T-helper 1 cell (primary cell): ENCODE data around the gene BCORL1.

Experiments
- DNase-seq, 5 donors: peaks; one replicate each; pipeline ENCODE4 v3.0.0-alpha.2; 2012 to 2020
- total RNA-seq, 4 donors: gene quantifications; one replicate each; lab custom pipeline; 2026; lab: John Stamatoyannopoulos, UW

The BCORL1 gene, protein sequence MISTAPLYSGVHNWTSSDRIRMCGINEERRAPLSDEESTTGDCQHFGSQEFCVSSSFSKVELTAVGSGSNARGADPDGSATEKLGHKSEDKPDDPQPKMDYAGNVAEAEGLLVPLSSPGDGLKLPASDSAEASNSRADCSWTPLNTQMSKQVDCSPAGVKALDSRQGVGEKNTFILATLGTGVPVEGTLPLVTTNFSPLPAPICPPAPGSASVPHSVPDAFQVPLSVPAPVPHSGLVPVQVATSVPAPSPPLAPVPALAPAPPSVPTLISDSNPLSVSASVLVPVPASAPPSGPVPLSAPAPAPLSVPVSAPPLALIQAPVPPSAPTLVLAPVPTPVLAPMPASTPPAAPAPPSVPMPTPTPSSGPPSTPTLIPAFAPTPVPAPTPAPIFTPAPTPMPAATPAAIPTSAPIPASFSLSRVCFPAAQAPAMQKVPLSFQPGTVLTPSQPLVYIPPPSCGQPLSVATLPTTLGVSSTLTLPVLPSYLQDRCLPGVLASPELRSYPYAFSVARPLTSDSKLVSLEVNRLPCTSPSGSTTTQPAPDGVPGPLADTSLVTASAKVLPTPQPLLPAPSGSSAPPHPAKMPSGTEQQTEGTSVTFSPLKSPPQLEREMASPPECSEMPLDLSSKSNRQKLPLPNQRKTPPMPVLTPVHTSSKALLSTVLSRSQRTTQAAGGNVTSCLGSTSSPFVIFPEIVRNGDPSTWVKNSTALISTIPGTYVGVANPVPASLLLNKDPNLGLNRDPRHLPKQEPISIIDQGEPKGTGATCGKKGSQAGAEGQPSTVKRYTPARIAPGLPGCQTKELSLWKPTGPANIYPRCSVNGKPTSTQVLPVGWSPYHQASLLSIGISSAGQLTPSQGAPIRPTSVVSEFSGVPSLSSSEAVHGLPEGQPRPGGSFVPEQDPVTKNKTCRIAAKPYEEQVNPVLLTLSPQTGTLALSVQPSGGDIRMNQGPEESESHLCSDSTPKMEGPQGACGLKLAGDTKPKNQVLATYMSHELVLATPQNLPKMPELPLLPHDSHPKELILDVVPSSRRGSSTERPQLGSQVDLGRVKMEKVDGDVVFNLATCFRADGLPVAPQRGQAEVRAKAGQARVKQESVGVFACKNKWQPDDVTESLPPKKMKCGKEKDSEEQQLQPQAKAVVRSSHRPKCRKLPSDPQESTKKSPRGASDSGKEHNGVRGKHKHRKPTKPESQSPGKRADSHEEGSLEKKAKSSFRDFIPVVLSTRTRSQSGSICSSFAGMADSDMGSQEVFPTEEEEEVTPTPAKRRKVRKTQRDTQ (N-terminal part only)
- total RNA-seq = 5.1 to 10.7 (median 6.8) reads per million in 4 donors

DNA sequence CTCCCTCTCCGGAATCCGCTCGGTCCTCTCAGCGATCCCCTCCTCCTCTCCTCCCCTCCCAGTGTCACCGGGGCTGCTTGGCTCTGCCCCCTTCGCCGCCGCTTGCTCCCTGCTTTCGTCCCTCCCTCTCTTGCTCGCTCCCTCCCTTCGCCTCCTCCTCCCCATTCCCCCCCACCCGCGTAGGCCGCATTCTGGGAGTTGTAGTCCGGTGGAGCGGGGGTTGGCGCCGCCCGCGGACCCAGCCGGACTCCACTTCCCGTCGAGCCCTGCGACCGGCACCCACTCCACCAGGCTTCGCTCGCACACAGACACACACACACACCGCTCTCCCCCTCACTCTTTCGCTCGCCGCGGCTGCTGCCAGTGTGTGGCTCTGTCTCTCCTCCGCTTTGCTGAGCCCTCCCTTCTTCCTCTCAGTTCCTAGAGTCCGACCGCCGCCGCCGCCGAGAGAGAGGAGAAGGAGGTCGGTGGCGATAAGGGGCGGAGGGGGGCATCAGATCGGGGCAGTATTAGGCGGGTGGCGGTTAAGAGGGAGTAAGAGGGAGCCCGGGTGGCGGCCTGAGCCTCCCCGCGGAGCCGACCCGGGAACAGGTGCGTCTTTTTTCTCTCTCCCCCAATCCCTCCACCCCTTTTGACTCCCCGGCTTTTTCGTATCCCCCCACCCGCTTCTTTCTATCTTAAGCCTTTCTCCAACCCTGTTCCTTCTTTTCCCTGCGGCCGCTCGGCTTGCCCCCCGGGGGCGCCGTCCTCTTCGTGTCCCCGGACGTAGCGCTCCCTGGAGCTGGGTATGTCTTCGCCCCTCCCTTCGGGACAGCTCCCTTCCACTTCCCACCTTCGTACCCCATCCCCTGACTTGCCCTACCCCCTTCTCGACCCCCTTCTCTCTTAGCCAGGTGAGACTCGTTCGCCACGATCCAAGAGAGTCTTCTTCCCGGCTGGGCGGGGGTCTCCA, at the start of gene BCORL1:
TSS of gene BCORL1 (plus strand) at position 336 of the 952 bp plus-strand sequence. CDS start 22,597 bp downstream, outside the sequence.
- DNase-seq = peak; percentile 77 to 94 (median 83)

DNA sequence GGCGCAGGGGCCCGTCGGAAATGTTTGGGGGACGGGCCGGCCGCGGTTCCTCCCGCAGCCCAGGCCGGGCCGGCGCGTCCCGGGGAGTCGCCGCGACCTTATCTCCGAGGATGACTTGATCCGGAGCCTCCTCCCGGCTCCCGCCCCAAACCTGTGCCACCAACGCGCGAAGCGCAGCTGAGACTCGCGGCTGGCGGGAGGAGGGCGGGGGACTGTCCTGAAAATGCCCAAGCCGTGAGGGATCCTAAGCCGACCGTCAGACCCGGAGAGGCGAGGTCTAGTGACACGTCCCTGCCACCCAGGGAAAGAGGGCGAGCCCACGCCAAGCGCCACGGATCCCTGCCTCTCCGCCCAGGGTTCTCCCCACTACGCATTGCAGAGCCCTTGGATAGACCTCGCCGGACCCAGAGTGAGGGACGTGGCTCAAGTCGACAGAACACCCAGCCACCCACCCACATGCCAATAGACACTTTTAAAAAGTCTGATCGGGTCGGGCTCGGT, 49.6 kb upstream of the BCORL1 start:
- DNase-seq = no peak

DNA sequence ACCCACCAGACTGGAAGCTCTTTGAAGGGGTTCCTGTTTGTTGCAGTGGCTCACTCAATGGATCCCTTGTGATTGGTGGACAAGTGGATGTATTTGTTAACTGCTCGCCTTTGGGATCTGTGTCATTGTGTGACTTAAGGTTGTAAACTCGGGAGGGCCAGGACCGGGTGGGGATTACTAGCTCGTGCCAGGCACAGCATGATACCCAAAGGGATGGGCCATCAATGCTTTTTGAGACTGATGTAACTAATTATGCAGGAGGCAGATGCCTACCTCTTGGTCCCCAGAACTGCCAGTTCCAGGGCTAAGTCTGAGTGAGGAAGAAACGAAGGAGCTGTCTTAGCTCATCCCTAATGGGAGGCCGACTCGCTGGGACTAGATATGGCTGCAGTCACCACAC, 48.7 kb upstream of the BCORL1 start:
- DNase-seq = no peak

DNA sequence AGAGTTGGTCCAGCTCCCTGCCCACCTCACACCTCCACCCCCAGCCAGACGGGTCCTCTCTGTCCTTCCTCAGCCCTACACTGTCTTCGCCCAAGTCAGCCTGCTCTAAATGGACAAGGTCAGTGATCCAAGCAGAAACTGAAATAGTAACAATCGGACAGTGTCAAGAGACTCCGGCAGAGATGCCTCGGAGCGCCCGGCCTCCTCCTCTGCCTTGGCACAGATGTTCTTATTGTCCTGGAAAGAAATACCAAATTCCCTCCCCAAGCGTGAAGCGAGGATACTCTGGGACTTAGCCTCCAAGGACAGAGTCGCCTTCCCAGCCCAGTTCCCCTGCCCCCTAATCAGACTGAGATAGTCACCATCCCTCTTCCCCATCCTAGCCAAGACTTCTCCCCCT, 48.0 kb upstream of the BCORL1 start:
- DNase-seq = no peak

DNA sequence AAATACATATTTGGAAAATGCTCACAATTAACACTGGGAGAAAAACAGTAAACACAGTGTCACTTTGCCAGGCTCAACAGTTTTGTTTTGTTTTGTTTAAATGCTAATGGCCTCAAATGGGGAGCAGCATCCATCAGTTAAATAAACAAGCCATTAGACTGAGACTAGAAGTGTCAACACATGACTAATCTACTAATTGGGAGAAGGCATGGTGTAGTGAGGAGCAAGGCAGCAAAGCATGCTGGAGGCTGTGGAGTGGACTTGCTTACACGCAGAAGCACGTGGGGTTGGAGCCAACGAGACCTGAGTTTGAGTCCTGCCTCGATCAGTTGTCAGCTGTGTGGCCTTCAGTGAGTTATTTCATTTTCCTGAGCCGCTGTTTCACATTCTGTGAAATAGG, 47.5 kb upstream of the BCORL1 start:
- no peak for DNase-seq

DNA sequence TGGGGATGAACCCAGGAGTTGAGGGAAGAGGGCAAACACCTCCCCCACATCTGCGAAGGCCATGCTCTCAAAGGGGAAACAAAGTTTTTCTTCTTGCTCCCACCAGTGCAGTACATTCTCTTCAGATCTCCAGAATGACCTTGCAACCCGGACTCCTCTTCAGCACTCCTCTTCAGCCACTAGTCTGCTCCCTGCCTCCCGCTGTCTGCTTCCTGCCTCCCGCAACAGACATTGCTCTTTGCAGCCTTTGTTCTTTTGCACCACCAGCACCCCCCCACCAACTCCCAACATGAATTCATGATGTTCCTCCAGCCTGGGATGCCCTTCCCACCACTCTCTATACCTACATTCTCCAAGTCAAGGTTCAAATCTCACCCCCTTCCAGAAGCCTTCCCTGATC, 44.4 kb upstream of the BCORL1 start:
- DNase-seq = no peak

DNA sequence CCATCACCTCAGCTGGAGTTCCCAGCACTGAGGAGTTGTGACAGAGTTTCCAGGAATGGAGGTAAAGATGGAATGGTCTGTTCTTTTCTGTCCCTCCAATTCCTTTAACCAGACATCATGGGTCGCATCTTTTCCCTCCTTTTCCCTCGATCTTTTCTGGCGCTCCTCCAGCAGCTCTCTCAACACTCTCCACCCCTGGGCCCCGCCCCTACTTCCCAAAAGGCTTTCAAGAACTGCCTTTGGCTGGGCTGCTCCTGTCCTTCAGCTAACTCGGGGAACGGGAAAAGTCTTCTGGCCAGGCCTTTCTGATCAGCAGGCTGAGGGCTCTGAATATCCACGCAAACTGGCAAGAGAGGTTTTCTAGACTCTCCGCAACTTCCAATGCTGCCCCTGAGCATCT, 42.4 kb upstream of the BCORL1 start:
- DNase-seq = no peak

DNA sequence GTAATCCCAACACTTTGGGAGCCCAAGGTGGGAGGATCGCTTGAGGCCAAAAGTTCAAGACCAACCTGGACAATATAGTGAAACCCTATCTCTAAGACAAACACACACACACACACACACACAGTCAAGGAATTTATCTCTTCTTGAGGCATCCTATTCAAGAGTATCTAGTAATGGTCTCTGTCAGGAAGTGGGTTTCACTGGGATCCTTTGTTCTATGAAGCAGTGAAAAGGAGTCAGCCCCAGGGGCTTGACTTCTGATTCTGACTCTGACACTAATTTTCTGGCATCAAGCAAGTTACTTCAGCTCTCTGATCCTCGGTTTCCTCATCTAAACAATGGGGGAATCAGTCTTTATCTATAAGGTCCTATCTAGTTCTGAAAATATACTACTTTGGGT, 41.7 kb upstream of the BCORL1 start:
- DNase-seq = no peak

DNA sequence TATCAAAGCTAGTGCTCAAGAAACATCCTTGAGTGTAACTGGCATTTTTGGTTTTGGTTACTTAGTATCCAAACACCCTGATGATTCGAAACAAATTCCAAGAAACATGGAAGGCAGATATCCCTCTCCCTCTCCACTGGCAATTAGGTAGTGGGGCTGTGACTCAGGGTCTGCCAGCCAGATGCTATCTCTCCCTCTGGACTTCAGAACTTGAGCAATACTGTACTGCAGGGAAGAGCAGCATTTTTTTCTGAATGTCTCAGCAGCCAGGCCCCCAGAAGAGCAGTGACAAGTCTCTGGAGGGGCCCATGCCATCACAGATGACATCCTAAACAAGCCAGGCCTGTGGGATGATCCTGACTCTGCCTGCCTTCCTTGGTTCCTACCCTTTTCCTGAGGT, 37.3 kb upstream of the BCORL1 start:
- DNase-seq = no peak

DNA sequence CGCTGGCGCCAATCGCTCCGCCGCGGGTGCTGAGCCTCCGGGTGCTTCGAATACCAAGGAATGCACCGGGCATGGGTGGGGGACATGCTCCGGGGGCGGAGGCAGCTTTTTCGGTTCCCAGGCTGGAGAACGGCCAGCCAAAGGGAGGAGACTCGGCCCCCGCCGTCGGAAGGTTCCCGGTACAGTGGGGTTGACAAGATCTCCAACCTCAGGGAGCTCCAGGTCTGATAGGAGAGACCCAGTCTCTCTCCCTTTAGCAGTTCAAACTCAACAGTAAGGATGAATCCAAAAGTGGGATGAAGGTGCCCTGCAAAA, 29.1 kb upstream of the BCORL1 start:
- DNase-seq = no peak

DNA sequence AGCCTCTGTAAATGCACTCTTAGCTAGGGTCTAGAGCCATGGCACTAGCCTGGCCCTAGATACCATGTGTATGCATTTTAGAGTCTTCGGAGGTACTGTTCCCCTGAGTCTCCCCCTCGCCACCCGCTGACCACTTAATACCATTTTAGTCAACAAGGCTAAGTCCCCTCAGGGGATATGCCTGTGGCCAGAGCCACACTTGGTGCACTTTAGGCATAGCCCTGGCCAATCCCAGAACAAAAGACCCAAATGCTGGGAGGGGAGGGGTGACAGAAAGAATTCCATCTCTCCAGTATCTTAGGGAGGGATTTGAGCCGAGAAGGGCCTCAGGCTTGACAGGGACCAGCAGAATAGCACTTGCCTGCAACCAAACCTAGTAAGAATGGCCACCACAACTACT, 28.6 kb upstream of the BCORL1 start:
- DNase-seq = no peak

DNA sequence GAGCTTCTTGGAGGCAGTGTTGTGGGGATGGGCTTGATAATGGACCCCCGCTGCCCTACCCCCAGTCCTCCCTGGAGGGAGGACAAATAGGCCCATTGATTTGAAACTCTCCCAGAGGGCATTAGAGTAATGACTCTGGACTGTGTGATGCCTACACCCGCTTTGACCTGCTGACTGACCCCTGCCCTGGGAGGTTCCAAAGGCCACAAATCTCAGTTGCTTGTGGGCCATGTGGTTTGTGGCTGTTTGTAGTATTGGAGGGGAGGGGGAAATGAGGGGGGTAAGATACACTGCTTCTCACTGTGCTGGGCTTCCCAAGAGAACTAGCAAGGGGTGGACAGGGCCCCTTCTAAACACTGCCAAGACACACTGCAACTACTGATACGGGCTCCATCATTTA, 27.6 kb upstream of the BCORL1 start:
- no peak for DNase-seq

DNA sequence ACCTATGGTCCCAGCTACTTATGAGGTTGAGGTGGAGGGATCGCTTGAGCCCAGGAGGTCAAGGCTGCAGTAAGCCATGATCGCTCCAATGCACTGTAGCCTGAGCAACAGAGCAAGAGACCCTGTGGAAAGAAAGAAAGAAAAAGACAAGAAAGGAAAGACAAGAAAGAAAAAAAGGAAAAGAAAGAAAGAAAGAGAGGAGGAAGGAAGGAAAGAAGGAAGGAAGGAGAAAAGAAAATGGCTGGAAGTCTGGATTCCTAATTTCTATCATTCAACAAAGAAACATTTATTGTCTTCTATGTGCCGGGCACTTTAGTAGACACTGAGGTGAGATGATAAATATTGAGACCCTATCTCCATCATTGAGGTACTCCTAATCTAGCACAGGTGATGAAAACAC, 26.8 kb upstream of the BCORL1 start:
- DNase-seq = no peak

DNA sequence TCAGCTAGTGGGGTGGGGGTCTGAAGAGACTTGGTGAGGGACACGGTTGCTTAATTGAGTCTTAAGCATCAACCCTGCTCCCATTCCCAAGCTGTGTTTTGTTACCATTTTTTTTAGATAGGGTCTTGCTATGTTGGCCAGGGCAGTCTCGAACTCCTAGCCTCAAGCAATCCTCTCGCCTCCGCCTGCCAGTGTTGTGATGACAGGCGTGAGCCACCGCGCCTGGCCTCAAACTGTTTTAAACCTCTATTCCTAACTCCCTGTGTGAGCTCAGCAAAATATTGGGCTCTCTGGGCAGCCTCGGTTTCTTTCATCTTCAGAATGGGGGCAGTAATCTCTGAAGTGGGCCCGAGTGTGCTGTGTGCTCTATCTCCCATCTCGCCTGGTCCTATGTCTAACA, 26.3 kb upstream of the BCORL1 start:
- no peak for DNase-seq

DNA sequence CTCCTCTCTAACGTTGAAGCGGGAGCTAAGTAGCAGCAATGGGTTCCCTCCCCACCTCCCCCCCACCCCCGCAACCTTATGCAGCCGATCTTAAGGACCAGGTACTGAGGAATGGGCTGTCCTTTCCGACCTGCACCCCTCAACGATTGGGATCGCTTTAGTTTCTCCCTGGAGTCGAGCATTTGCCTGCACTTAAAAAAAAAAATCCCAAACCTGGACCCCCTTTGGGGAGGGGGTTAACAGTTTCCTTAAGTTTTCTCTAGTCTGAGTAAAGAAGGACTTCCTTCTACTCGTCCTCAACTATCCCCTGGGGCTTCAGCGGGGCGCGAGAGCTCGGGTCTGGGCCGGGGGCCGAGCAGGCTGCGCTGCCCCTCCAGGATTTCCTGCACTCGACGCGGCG, 25.7 kb upstream of the BCORL1 start:
- DNase-seq = no peak

DNA sequence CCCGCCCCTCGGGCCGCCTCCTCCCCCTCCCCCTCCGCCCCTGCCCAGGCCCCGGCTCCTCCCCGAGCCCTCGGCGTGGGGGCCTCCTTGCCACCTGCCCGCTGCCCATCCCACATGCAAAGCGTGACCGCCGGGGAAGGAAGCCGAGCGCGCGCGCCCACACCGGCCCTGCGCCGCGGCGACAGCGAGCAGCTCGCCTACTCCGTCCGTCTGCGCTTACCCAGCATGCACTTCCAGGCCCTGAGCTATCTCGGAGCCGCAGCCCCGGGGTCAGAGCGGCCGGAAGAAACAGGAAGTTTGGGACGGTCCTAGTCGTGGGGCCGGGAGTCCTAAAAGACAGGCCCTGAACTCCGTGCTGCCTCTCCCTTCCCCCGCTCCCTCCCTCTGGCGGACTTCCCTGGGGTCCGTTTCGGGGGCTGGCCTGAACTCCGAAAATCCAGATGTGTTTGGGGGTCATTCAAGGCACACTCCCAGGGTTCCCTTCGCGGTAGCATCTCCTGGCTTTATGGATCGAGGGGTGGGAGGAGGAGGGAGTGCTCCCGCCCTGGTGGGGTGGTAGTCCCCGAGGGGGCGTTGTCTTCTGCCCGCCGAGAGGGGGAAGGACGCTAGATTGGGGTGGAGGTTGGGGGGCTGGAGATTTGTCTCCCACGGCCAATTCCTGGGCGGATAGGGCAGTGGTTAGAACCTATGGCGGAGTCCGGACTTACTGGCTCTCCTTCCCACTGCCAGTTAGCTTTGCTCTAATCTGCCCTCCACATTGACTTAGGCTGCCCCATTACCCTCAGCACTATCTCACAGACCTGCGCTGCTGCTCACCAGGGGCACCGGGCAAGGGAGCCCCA, 25.0 kb upstream of the BCORL1 start:
- DNase-seq = peak in 3 of 5 donors; percentile 15 to 69 (median 29)

DNA sequence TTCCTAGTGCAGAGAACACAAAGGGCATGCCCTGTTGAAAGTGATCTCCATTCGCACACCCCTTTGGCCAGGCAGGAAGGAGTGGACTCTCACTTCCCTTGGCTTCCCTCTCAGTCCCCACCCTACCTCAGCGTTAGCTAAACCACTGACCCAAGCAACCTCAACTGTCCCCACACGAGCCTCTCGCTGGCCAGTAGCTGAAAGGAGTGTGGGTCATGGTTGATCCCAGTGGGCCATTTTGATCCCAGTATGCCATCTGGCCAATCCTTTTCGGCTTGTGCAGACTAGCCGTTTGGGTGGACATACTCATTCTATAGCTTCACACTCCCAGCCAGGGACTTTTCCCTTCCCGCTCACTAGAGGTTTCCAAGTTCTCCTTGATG, 24.4 kb upstream of the BCORL1 start:
- DNase-seq = no peak

DNA sequence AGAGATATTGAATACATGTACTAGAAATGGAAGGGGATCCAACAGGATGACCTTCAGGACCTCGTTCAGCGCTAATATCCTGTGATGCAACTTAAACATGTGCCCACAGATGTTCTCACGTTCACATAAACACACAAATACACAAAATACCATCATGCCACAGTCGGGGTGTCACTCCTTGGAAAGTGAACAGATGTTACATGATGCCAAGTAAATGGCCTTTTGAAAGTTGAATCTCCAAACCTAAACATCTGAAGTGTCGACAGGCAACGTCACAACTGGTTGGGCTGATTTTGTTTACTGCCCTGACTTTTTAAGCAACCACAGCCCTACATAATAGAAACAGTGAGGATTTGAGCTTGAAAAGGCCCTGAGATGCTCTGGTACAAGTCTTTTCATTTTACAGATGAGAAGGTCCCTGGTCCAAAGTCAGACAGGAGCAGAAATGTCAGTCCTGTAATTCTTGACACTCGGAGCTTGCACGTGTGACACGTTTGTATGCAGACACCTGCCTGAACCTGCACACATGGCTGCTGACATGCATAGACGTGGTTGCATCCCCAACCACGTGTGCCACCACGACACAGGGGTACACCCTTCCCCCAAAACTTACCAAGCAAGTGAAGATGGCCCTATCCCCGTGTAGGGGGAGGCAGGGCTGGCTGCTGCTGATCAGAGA, 23.5 kb upstream of the BCORL1 start:
- DNase-seq = no peak

DNA sequence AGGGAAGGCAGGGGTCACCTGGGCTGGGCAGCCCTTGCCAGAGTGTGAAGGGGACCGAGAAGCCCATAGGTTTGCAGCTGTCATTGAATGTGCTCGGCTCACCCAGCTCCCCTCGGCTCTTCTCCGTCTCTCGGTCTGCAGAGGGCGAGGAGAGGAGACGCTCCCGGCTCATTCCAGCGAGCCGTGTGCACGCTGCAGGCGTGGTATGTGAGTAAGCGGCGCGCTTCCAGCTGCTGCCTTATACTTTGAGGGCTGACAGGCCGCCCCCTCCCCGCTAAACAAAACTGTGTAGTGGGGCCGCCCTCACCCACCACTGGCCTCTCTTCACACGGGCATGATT, 23.0 kb upstream of the BCORL1 start:
- DNase-seq = no peak
